IPS-NIHi7 (cell line): Measurements from ENCODE around the gene FCN3.

Source experiments
- DNase-seq: peaks from one replicate; pipeline ENCODE4 v3.0.0; 2012; ENCODE audit warnings: mixed read lengths; ENCODE audit errors: extremely low spot score

FCN3 gene

DNA sequence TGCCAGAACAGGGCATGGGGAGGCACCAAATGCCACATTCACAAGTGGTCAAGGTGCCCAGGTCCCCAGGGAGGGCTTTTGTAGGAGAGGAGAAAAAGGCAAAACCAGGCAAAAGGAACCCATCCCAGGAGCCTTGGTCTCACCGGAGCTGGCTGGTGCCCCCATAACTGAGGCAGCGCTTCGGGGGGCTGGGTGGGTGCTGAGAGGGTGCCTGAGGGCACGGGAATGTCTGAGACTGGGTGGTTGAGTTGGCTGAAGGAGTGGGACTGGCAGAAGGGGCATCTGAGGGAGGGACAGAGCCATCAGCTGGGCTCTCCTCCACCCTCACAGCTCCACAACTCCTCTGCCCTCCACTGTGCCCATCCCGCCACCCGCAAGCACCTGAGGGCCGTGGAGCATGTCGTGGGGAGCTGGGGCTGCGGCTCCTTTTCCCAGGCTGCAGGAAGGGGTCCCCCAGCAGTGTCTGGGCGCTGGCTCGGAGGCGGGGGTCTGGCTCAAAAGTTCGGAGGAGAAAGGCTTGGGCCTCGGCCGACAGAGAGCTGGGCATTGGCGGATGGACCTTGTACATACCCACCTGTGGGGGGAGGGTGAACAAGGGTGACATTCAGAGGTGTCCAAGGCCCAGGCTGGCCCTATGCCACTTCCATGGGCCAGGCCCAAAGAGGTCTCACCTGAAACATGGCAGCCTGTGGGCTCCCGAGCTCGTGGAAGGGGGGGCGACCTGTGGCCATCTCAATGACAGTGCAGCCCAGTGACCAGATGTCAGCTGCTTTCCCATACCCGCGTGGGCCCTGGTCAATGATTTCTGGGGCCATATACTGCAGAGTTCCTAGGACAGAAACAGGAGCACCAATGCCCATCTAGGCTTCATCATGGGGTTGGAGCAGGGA, 16.3 kb downstream of the FCN3 start:
- no peak for DNase-seq

DNA sequence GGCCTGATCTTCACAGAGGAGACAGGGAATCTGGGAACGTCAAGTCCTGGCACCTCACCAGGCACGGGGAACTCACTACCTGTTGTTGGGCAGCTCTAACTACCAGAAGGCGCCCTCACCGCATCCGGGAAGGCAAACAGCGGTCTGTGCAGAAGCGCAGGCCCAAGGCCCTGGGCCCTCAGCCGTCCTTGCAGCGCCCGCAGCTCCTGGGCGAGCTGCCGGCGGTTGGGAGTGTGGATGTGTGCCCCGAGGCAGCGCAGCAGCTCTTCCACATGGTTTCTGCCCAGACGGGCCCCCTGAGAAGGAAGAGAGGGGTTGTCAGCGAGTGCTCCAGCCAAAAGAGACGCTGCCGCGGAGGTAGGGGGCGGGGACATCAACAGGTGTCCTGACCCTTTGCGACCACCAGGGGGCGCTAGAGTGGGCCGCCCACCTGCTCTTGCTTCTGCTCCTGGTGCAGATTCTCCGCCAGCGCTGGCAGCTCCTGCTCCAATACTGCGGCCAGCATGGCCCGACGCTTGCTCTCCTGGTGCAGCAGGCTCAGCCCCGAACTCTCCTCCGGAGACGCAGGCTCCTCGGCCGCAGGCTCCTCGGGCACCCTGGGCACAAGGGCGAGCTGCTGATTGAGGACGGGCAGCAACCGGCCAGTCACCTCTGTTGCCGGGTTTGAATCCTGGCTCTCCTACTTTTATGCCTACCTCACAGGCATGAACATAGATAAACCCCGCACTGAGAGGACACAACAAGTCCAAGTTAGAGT, 17.2 kb downstream of the FCN3 start:
- peak; percentile 90 for DNase-seq

DNA sequence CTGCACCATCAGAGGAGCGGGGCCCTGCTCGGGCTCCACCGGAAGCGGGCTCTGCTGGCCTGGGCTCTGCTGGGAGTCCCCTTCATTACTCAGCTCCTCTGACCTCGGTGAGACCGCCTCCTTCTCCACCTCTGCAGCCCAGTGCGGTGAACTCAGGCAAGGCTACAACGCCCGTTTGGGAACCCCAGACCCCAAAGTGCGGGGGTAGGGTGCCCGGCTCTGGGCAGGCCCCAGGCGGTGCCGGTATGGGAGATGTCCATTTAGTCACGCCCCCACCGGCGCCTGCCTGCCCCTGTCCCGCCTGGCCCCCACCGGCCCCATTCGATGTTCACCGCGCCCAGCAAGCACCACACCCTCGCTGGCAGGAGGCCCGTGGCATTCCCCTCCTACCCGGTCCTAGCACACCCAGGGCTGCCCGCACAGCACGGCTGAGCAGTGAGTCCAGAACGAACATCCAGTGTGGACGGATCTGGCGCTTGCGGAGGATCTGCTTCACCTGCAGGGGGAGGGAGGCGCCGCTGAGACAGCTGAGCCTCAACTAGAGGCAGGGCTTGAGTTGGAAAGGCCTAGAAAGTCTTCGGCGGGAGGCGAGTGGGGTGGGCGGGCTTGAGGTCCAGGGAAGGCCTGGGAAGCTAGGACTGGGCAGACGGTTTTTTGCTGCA, 17.9 kb downstream of the FCN3 start:
- DNase-seq: no peak

DNA sequence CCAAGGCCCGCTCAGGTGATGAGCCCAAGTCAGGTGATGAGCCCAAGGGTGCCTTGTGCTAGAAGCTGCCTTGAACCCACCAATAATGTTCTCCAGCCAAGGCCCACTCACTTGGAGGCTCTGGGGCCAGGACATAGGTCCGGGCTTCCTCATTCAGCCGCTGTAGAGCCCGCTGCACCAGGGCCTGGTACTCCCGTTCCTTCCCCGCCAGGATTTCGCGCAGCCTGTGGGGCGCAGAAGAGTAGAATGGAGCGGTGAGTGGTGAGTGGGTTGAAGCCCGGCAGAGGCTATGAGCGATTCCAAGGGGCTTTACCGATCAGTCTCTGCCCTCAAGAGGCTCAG, 18.4 kb downstream of the FCN3 start:
- DNase-seq: no peak

DNA sequence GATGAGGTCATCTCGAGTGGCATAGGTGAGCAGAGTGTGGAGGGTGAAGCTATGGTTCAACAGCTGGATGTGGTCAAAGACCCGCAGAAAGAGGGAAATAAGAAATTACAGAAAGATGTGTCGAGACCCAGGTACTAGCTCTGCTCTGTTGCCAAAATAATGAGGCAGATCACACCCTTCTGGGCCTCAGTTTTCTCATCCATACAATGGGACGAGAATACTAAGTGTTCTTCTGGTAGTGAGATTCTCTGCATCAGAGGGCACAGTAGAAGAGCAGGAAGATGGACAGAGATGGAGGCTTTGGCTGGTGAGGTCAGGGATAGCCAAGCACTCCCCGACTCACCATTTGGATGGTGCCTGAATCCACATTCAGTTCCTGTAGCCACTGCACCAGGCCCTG, 18.9 kb downstream of the FCN3 start:
- no peak for DNase-seq

DNA sequence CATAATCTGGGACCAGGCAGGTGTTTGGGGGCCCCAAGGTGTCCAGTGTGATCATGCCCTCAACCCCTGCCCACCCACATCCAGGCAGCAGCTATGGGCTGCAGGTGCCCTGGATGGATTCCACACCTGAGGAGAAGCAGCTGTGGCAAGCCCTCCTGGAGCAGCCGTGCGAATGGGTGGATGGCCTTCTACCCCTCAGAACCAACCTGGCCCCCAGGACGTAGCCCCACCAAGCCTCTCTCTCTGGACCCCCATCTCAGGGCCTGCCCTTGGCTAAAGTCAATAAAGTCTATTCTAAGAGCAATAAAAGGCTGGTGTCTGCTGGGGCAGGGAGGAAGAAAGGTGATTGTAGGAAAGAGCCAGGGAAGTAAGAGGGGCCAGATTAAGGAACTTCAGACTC, 21.0 kb downstream of the FCN3 start:
- no peak for DNase-seq

DNA sequence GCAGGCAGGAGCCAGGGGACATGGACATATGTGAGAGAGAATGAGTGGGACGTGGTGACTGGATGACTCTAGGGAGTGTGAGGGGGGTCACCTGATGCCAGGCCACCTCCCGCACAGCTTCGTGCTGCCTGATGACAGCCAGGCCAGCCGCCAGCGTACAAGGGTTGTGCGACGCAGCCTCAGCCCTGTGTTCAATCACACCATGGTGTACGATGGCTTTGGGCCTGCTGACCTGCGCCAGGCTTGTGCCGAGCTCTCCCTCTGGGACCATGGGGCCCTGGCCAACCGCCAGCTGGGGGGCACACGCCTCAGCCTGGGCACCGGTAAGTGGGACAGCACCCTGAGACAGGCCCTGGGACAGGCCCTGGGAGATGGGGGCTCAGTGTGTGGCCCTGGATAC, 21.5 kb downstream of the FCN3 start:
- no peak for DNase-seq

DNA sequence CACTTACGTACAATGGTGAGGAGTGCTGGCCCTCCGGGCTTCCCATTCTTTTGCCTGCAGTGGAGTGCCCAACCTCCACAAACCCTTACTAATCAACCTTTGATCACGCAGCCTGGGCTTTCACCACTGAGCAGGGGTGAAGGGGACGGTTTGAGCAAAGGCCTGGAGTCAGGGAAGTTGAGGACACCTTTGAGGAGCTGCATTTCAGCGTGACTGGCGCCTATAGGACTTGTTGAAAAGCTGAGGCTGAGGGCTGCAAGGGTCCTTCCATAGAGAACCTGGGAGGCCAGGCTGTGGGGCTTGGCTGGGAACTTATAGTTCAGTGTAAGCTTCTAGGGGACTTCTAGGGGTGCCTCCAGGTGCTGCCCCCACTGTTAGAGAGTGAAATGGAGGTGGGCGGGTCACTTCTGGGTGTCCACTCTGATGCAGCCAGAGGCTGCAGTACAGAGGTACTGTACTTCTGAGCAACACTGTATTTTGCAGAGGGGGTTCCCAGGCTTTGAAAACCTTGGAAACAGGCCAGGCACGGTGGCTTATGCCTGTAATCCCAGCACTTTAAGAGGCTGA, 23.0 kb downstream of the FCN3 start:
- no peak for DNase-seq

DNA sequence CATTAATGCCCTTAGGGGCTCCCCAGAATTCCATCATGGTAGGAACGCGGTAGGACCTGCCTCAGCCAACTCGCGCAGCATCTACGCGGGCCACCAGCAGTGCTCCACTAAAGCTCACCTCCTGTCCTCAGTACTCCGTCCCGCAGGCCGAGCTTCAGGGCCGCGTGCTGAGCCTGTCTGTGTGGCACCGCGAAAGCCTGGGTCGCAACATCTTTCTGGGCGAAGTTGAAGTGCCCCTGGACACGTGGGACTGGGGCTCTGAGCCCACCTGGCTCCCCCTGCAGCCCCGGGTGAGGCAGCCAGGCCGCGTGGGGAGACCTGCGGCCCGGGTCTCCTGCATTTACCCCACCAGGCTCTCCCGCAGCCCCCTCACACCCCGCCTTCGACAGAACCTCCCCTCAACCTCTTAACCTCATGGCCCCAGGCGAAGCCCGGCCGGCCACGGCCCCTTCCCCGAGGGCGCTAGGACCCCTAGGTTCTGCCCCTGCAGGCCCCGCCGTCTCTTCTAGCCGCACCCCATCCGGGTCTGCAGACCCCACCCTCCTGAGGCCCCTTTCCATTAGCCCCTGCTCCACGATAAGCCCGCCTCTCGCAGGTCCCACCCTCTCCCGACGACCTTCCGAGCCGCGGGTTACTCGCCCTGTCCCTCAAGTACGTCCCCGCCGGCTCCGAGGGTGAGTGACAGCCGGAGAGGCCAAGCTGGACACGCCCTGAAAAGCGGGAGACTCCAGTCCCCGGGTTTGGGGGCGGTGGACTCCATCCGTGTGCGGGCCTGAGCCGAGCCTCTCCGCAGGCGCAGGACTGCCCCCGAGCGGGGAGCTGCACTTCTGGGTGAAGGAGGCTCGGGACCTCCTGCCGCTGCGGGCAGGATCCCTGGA, 23.7 kb downstream of the FCN3 start:
- peak; percentile 94 for DNase-seq

DNA sequence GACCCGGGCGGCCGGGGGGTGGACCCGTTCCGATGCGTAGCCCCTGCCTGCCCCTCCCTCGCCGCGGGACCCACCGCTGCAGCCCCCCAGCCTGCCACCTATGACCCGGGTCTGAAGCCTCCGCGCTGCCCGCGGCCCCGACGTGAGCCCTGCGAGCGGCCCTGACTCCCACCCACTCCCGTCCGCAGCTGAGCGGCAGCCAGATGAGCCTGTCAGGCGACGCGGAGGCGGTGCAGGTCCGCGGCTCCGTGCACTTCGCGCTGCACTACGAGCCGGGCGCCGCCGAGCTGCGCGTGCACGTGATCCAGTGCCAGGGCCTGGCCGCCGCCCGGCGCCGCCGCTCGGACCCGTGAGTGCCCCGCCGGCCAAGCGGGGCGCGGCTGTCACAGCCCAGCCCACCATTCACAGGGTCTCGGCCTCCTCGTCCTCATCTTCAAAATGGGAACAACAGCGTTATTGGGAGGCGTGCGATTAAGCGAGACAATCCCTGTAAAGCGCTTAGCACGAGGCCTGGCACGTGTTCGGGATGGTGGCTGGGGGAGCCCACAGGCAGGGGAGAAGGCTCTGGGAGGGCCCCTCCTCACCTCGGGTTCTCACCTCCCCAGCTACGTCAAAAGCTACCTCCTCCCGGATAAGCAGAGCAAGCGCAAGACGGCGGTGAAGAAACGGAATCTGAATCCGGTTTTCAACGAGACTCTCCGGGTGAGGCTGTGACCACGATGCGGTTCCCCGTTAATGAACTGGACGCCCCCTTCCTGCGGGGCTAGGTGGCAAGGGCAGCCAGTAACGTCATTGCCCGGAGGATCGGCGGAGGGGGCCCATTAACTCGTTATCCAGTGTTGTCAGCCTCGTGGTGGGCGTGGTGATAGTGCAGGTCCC, 24.6 kb downstream of the FCN3 start:
- peak; percentile 82 for DNase-seq

DNA sequence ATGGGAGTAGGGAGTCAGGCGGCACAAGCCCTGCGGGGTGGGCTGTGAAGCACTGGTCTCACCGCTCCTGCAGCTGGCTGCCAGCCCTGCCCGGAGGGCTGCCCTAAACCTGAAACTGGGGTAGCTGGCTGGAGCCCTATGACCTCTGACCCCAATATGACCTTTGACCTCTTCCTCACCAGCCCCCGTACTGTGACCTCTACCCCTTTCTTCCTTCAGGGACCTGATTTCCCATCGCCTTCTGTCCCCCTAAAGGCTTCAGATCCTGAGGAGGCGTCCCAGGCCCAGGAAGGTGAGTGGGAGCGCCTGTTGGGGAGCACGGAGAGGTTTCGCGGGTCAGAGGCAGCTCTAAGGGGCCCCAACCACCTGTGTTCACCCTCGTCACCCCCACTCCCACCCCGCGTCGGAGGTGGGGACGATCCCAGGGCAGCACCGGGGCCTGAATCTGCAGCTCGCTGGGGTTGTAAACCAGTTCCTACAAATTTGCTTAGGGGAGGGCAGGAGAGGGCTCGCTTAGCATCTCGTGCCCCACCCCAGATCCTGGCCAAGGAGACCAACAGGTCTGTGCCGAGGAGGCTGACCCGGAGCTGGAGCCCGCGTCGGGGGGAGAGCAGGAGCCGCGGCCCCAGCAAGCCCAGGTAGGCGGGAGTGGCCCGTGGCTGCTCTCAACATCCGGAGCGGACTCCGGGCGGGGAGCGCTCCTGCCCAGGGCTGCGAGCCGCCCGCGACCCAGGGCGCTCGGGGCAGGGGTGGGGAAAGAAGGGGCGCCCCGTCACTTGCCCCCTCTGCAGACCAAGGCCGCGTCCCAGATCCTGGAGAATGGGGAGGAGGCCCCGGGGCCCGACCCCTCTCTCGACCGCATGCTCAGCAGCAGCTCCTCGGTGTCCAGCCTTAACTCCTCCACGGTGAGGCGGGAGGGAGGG, 25.5 kb downstream of the FCN3 start:
- peak; percentile 84 for DNase-seq

DNA sequence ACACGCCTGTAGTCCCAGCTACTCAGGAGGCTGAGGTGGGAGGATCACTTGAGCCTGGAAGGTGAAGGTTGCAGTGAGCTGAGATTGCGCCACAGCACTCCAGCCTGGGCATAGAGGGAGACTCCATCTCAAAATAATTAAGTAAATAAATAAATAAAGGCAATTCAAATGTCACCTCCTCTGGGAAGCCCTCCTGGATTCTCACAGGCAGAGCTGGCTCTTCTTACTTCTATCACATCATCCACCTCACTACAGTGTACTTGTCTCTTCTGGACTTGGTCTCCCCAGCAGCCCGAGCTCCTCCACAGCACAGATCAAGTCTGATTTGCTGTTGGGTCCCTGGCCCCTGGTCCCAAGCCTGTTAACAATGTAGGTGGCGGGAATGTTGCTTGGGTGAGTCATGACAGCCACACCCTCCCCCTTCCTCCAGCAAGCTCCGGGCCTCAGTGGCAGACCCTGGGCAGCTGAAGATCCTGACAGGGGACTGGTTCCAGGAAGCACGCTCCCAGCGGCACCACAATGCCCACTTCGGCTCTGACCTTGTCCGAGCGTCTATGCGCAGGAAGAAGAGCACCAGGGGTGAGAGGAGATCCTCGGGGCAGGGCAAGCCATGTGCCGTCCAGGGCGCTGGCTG, 27.5 kb downstream of the FCN3 start:
- DNase-seq: no peak

DNA sequence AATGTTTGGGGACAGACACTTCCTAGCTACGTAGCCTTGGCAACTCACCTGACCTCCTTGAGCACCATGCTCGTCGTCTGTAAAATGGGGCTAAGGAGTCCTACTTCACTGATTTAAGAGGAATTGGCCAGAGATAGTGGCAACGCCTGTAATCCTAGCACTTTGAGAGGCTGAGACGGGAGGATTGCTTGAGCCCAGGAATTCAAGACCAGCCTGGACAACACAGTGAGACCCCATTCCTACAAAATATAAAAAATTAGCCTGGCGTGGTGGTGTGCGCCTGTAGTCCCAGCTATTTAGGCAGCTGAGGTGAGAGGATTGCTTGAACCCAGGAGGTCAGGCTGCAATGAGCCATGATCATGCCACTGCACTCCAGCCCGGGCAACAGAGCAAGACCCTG, 28.3 kb downstream of the FCN3 start:
- DNase-seq: no peak

DNA sequence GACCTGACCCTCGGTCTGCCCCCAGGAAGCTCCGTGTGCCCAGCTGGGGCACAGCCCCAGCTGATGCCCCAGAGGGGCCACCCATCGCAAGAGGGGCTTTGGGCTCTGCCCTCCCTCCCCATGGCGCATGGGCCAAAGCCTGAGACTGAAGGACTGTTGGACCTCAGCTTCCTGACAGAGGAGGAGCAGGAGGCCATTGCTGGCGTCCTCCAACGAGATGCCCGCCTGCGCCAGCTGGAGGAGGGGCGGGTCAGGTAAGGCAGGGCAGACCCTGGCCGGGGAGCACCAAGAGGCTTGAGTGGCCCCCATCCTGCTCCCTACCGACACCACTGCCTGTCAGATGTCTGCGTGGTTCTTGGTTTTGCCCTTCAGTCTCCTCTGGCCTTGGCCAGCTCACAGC, 29.4 kb downstream of the FCN3 start:
- DNase-seq: no peak

DNA sequence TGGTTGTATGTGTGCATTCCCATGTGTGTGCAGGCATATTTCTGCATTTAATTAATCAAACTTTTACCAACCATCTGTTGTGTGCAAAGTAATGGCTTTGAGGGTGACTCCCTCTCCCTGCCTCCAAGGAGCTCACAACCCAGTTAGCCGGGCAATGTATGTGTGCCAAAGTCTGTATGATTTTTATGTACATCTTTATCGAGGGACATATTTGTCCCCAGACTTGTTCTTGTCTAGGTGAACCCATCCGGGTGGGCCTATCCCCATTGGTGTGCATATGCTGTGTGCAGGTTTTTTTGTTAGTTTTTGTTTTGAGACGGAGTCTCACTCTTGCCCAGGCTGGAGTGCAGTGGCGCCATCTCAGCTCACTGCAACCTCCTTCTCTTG, 31.0 kb downstream of the FCN3 start:
- DNase-seq: no peak

DNA sequence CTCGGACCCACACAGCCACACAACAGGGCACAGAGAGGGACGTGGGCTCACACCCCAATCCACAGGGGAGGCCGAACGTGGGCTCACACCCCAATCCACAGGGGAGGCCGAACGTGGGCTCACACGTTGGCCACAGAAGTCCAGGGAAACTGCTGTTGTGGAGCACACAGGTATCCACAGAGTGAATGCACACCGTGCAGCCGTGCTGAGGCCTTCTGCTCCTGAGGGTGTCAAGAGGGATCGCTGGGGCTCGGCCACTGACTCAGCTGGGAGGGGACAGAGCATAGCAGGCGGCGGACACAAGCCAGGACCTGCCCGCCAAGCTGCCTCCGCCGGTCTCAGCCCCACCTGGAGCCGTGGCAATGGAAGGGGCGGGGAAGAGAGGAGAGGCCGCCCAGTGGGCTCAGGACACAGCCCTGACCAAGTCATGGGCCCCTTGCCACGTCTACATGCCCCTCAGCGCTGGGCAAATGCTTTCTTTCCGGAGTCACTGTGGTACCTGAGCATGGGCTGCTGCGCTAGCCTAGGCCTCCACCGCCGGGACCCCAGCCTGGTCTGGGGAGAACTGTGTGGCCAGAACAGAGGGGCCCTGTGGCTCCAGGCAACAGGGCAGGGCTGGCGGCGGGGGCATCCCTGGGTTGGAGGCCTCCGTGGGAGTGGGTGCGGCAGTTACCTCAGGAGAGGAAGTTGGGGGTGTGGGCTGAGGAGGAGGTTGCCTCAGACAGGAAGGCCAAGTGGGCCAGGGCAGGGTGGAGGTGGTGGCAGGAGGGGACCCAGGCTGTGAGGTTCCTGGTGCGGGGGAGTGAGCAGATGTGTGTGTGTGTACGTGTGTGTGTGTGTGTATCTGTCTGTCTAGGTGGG, 31.6 kb downstream of the FCN3 start:
- no peak for DNase-seq

DNA sequence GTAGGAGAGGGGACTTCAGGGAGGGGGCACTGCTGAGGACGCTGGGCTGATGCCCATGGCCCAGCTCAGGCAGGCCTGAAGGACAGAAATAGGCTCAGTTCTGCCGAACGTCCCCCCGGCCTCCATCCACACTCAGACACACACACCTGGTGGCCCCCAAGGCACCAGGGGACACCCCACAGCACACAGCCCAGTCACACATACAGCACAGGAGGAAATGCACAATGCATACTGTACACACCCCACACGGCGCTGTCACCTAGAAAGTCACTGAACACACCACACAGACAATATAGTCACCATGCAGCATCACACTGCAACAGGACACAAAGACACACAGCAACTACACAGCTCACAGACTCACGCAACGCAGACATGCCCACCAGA, 32.2 kb downstream of the FCN3 start:
- no peak for DNase-seq
